HG03565 (cell line): ENCODE data around the gene IGSF6.
"Not testable (repeated sequence)": the region's sequence is repeated elsewhere in the genome, so short reads cannot be mapped to it uniquely, and the experiment has no call there.

Experiments
- ATAC-seq: cut with Tn5 transposase; IDR thresholded peaks from one replicate; pipeline ENCODE4 v1.9.1; 2021; ENCODE audit warnings: mild to moderate bottlenecking, moderate library complexity; ENCODE audit not compliant: unreplicated experiment

The IGSF6 gene

DNA sequence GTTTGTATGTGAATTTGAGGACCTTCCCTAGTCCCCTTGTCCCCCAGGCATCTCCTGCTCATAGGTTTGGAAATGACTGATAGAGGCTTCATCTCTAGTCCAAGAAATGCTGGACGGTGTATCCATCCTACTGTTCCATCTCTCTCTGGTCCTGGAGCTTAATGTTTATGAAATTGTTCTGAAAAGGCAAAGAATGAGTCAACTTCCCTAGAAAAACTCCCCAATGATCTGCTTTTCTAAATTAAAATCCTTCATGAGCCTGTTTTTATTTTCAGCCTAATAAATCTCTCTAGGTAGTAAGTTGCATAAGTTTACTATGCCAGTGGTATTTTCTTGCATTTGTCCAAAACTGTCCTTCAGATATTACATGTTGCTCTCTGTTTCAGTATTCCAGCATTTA is 2.1 kb upstream of the IGSF6 start:
- no peak for ATAC-seq

GRCh38 chr16:21653571-21653970 is 1.2 kb upstream of the IGSF6 start:
- ATAC-seq = no peak

DNA sequence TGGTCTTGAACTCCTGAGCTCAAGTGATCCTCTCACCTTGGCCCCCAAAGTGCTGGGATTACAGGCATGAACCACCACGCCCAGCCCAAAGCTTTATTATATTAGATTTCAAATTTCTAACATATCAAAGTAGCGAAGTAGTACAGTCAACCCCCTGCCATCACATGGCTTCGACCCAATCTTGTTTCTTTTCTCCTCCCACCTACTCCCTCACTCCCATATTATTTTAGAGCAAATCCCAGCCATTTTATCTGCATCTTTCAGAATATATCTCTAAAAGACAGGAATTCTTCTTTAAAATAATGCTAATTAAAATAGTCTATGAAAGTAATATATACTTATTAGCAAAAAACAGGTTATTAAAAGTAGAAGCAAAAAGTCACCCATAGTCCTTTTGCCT is 893 bp downstream of the IGSF6 start:
- ATAC-seq = no peak

DNA sequence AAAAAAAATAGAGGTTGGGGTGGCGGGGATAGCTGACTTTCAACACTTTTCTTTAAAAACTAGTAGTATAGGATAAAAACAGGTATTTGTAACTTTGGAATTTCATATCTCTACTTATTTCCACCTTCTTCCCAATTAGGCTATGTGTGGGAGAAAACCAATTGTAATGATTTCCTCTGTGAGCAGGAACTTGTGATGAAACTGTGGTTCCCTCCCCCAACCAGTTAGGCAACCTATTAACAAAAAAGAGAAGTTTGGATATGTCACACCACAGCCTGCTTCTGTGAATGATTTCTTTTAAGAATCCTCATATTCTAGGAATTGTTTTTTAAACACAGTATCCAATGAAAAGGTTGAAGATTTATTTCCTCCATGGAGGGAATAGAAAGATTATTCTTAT is 1.9 kb downstream of the IGSF6 start:
- ATAC-seq = no peak

DNA sequence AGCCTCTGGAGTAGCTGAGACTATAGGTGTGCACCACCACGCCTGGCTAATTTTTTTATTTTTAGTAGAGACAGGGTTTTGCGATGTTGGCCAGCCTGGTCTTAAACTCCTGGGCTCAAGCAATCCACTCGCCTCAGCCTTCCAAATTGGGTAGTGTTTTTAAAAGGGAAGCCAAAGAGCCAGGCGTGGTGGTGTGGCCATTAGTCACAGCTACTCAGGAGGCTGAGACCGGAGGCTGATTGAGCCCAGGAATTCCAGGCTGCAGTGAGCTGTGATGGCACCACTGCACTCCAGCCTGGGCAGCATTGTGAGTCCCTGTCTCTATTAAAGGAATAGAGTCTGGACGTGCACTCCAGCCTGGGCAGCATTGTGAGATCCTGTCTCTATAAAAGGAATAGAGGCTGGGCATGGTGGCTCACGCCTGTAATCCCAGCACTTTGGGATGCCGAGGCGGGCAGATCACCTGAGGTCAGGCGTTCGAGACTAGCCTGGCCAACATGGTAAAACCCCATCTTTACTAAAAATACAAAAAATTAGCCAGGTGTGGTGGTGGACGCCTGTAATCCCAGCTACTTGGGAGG is 2.5 kb downstream of the IGSF6 start:
- ATAC-seq = not testable (repeated sequence)

DNA sequence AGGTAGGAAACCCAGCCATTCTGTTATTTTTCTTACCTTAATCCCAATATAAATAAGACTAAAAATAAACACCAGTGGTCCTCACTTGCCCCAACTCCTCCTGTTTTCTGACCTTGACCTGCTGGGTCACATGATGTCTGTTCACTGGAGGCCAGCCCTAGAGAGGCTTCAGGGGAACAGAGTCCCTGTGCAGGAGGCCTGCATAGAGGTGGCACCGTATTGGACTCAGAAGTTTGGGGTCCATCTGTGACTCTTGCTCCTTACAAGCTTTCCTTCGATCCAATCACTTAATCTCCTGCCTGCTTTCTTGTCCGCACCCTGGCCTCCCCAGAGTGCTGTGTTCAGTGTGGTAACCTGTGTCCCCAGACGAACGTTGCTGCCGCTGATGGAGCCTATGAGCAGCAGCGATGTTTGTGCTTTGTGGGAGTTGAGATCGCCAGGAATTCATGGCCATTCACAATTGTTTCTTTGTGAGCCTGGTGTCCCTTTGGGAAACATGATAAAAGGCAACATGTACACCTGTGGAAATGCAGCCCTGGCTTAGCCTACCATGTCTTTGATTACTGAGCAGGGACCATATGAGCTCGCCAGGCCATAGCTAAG is 4.7 kb downstream of the IGSF6 start:
- no peak for ATAC-seq

GRCh38 chr16:21646721-21647561 is 5.5 kb downstream of the IGSF6 start:
- ATAC-seq = peak; percentile 81

DNA sequence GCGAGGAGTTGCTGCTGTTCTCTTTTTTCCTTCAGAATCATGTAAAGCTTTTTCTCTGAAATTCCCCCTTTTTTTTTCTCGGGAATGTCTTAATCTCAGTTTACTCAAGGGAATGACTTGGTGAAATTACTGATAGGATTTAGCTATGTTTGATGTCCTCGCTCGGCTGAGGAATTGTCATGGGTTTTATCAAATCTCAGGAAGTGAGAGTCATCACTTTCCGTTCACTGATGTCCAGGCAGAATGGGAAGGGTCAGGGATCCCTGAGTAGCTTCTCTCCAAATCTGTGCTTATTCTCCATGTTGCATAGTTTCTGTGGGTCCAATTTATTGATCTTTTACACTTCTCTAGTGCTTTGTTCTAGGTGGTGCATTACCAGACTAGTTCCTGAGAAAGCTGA is 6.3 kb downstream of the IGSF6 start:
- ATAC-seq = no peak

DNA sequence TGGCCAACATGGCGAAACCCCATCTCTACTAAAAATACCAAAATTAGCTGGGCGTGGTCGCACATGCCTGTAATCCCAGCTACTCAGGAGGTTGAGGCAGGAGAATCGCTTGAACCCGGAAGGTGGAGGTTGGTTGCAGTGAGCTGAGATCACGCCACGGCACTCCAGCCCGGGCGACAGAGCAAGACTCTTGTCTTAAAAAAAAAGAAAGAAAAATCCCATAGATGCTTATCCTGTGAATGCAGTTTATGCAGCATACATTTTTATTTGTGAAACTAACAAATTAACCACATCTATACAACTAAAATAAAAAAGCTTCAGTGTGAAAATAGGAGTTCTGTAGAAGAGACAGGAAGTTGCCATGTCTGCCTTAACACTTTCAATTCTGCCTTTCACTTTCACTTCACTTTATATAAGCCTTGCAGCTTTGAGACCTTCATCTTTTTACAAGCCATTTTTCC is 7.1 kb downstream of the IGSF6 start:
- no peak for ATAC-seq

DNA sequence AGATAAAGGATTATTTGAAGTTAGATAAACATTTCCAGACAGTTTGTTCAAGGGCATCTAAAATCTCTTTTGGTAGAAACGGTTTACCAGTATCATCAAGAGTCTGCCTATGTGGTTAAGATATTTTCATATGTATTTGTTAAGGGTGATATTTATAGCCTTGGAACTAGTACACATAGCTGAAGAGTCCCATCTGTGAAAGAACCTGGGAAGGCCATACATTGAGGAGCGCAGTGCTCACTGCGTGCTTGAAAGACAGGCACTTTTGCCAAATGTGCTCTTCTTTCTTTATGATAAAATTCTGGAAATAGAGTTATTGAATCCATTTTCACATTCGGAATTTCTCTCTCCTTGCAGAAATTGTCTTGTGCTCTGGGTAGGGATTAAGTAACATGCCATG is 7.7 kb downstream of the IGSF6 start:
- ATAC-seq = no peak

DNA sequence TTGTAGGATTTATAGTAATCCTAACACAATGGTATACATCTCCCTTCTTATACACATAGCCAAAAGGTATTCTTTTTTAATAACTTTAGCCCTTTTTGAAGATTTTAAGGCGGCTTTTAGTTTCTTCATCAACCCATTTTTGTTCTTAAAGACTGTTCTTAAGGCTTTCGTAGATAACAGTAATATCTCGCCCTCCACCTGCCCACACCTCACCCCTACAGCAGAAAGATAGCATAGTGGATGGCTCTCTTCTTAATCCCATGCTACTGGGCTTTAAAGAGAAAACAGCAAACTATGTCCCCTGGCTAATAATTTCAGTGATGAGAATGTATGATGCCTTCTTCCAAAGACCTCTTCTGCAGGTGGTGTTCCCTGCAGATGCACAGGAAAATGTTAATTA is 8.6 kb downstream of the IGSF6 start:
- ATAC-seq = no peak

DNA sequence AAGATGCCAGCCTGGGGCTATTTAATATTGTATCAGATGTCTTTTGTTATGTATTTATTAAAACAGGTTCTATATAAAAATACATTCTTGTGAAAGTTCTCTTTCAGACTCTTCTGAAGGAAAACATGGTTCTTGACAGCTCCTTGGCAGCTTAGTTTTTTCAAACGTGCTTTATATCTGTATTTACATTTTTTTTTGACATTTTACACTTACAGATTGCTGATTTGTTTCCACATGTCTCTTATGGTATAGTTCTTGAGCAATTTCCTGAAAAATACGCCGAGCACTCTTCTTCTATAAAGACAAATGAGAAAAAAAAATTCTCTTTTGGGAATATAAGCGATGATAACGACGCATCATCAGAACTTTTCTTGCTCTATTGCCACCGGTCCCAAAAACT is 9.5 kb downstream of the IGSF6 start:
- no peak for ATAC-seq

GRCh38 chr16:21641916-21642315 is 10.5 kb downstream of the IGSF6 start:
- ATAC-seq = no peak

DNA sequence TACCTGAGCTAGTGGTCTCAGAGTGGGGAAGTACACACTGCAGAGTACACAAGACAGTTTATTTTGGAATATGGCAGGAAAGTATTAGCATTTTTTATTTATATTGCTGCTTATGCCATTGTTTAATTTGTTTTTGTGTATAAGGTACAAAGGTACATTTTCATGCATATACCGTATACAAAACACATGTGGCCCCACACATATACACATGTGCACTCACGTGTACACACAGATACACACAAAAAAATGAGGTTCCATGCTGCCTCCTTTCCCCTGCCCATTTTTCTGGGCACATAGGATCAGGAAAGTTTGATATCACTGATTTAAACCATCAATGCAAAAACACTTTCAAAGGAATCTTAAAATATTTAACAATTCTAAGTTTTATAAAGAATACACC is 12.9 kb downstream of the IGSF6 start:
- no peak for ATAC-seq

- ATAC-seq = no peak
Observed at GRCh38 chr16:21638573-21638975, 13.8 kb downstream of the IGSF6 start.

GRCh38 chr16:21637032-21637968 is 15.1 kb downstream of the IGSF6 start:
- no peak for ATAC-seq

GRCh38 chr16:21635694-21636093 is 16.7 kb downstream of the IGSF6 start:
- not testable (repeated sequence) for ATAC-seq

- no peak for ATAC-seq
Observed at GRCh38 chr16:21634216-21634615, 18.2 kb downstream of the IGSF6 start.

GRCh38 chr16:21631951-21632575 is 20.3 kb downstream of the IGSF6 start:
- not testable (repeated sequence) for ATAC-seq

- not testable (repeated sequence) for ATAC-seq
Observed at GRCh38 chr16:21631376-21631775, 21.0 kb downstream of the IGSF6 start.
